Stimulated activated CD4-positive, alpha-beta T cell treated with anti-CD3 and anti-CD28 coated beads, Interleukin-2, amount 100 ng/mL, for 48 hours (primary cell): ENCODE results near the gene SLC44A1.
A peak's percentile ranks its signal among the peaks of the same experiment; 100 is the strongest.

ENCODE experiments used
- DNase-seq, 2 donors: peaks; one replicate each; pipeline ENCODE4 v3.0.0-alpha.2; 2020

SLC44A1 gene

GRCh38 chr9:105244003-105244733, at the start of gene SLC44A1:
SLC44A1 (plus strand) TSS chr9:105244651; CDS start chr9:105244869, 218 bp downstream.
- DNase-seq, result peak; percentile 89 to 91

GRCh38 chr9:105195259-105195658, 49.2 kb upstream of the SLC44A1 start:
- no peak for DNase-seq

GRCh38 chr9:105198023-105198422, 46.4 kb upstream of the SLC44A1 start:
- no peak for DNase-seq

GRCh38 chr9:105198865-105199264, 45.6 kb upstream of the SLC44A1 start:
- no peak for DNase-seq

GRCh38 chr9:105204416-105204815, 40.0 kb upstream of the SLC44A1 start:
- DNase-seq, result no peak

GRCh38 chr9:105205787-105206495, 38.5 kb upstream of the SLC44A1 start:
- DNase-seq, result no peak

- DNase-seq, result no peak
These were observed 38.0 kb upstream of the SLC44A1 start for GRCh38 chr9:105206496-105206820.

- no peak for DNase-seq
These were observed 37.4 kb upstream of the SLC44A1 start for GRCh38 chr9:105206821-105207699.

GRCh38 chr9:105216440-105217178, 27.8 kb upstream of the SLC44A1 start:
- no peak for DNase-seq

- no peak for DNase-seq
These were observed 25.8 kb upstream of the SLC44A1 start for GRCh38 chr9:105218673-105219072.

- DNase-seq, result no peak
These were observed 25.1 kb upstream of the SLC44A1 start for GRCh38 chr9:105219291-105219805.

- DNase-seq, result no peak
These were observed 24.0 kb upstream of the SLC44A1 start for GRCh38 chr9:105220451-105220850.

GRCh38 chr9:105223544-105224140, 20.8 kb upstream of the SLC44A1 start:
- DNase-seq, result no peak

- DNase-seq, result no peak
These were observed 18.4 kb upstream of the SLC44A1 start for GRCh38 chr9:105226055-105226454.

- no peak for DNase-seq
These were observed 12.2 kb upstream of the SLC44A1 start for GRCh38 chr9:105232207-105232606.

GRCh38 chr9:105233873-105234272, 10.6 kb upstream of the SLC44A1 start:
- DNase-seq, result no peak

- no peak for DNase-seq
These were observed 8.2 kb upstream of the SLC44A1 start for GRCh38 chr9:105236261-105236660.

- DNase-seq, result no peak
These were observed 7.2 kb upstream of the SLC44A1 start for GRCh38 chr9:105237246-105237645.

GRCh38 chr9:105238302-105238701, 6.1 kb upstream of the SLC44A1 start:
- no peak for DNase-seq

- no peak for DNase-seq
These were observed 3.0 kb upstream of the SLC44A1 start for GRCh38 chr9:105241356-105242043.

GRCh38 chr9:105242062-105242461, 2.4 kb upstream of the SLC44A1 start:
- DNase-seq, result no peak

- DNase-seq, result no peak
These were observed 1.9 kb upstream of the SLC44A1 start for GRCh38 chr9:105242557-105242956.
